ENCODE data around the gene ANKRD60. TPM values are rescaled to one million over a fixed set of nuclear protein-coding genes. Genes with fewer than 3 reads are reported as not detected.

Gene ANKRD60
- total and polyA plus RNA-seq, 2 donors (not counting 1 experiment from before 2014, with no cell fraction given): 0.27 TPM; not detected in 1

DNA sequence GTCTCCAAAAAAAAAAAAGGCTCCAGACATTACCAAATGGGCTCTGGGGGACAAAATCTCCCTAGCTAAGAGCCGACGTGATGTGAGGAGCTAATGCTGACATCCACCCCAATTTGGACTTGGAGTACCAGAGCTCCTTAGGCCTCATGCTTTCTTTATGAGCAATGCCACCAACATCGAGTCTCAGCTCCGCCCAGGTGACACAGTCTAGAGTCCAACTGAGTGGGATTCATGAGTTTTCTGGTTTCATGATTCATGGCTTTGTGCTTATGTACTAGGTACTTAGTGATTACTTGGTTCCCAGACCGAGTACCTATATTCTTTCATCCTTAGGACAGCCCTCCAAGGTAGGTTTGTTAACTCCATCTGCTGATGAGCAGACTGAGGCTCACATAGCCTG is 4.4 kb downstream of the ANKRD60 start:
- Histone ChIP-seq H2AFZ (ENCODE audit: insufficient read depth, low read depth, low read length, poor library complexity, severe bottlenecking) (no peak overlapping the region), H3K4me2 (replicated peaks; ENCODE audit: low read depth, low read length, poor library complexity, severe bottlenecking) (no peak overlapping the region), H3K4me1 (ENCODE audit: control insufficient read depth in 2 of 2, insufficient read depth in 2 of 2, low read length in 2 of 2) (peaks cover 11 to 18% of the 10 kb centered on the region in 2 donors), H3K9me3 (ENCODE audit: control extremely low read depth in 1 of 3, control insufficient read depth in 2 of 3, insufficient read depth in 1 of 3, low read length in 2 of 3) (peaks cover under 1 to 14% (median 2%) of the 10 kb centered on the region in 3 donors), H3K36me3 (replicated peaks in 1 of 2; ENCODE audit: control extremely low read depth in 1 of 2, control insufficient read depth in 1 of 2, extremely low read depth in 1 of 2, insufficient read depth in 2 of 2, low read length in 1 of 2) (no peaks in the 10 kb centered on the region), H3K27me3 (replicated peaks in 1 of 4; ENCODE audit: control extremely low read depth in 1 of 4, control insufficient read depth in 3 of 4, insufficient read depth in 4 of 4, low read length in 3 of 4) (peaks cover 0 to 75% (median 33%) of the 10 kb centered on the region in 4 experiments), H3K27ac (ENCODE audit: low read length in 2 of 2) (no peak overlapping the region), H4K20me1 (ENCODE audit: control insufficient read depth, insufficient read depth, low read length, poor library complexity, severe bottlenecking) (no peaks in the 10 kb centered on the region), H3K79me2 (ENCODE audit: control insufficient read depth, insufficient read depth, low read length) (no peaks in the 10 kb centered on the region), H3K4me3 (ENCODE audit: control extremely low read depth in 1 of 5, extremely low read depth in 1 of 5, insufficient read depth in 1 of 5, low read depth in 2 of 5, low read length in 4 of 5) (no peak overlapping the region), H3K9ac (ENCODE audit: low read length) (no peak overlapping the region)
- H3K27ac Mint-ChIP-seq: no peak overlapping the region
- intact Hi-C loops (cut with micrococcal nuclease): no loop called here
- DNase-seq: no peak
- ChIA-PET CTCF (interaction anchor here (0.8 kb wide), 1 partner anchor 13 kb away, joined by 3 read pairs; no protein-coding TSS in a partner anchor), POLR2A (no interaction called here)
- no peak for TF ChIP-seq EZH2 (IDR thresholded peaks at IDR 0.05; ENCODE audit: borderline replicate concordance, insufficient read depth, low read depth, low read length, poor library complexity, severe bottlenecking)
- no peak for TF ChIP-seq CTCF (IDR thresholded peaks at IDR 0.05)
- WGBS (ENCODE audit: insufficient coverage): 83% methylated on average over 2 of the region's 5 CpGs
- H3K4me3 Mint-ChIP-seq: no peak overlapping the region
- ATAC-seq (ENCODE audit: low read depth): no peak
- H3K9me3 Mint-ChIP-seq (ENCODE audit: insufficient read depth): peaks cover 2% of the 10 kb centered on the region
- H3K27me3 Mint-ChIP-seq: peaks cover 81% of the 10 kb centered on the region
- peaks cover 14% of the 10 kb centered on the region for H3K4me1 Mint-ChIP-seq

- peaks cover 83% of the 10 kb centered on the region for H3K27me3 Mint-ChIP-seq
These were observed 5.0 kb downstream of the ANKRD60 start for GRCh38 chr20:58223358-58223941.

More at GRCh38 chr20:58223358-58223941, 5.0 kb downstream of the ANKRD60 start:
- CTCF ChIA-PET: interaction anchor here (0.8 kb wide), 1 partner anchor 13 kb away, joined by 3 read pairs; no protein-coding TSS in a partner anchor
- Histone ChIP-seq H3K9ac (ENCODE audit: low read length) (no peak overlapping the region), H2AFZ (ENCODE audit: insufficient read depth, low read depth, low read length, poor library complexity, severe bottlenecking) (no peak overlapping the region), H3K4me3 (ENCODE audit: control extremely low read depth in 1 of 5, extremely low read depth in 1 of 5, insufficient read depth in 1 of 5, low read depth in 2 of 5, low read length in 4 of 5) (no peak overlapping the region), H3K27ac (ENCODE audit: low read length in 2 of 2) (no peak overlapping the region), H3K36me3 (replicated peaks in 1 of 2; ENCODE audit: control extremely low read depth in 1 of 2, control insufficient read depth in 1 of 2, extremely low read depth in 1 of 2, insufficient read depth in 2 of 2, low read length in 1 of 2) (no peaks in the 10 kb centered on the region), H3K27me3 (replicated peaks in 1 of 4; ENCODE audit: control extremely low read depth in 1 of 4, control insufficient read depth in 3 of 4, insufficient read depth in 4 of 4, low read length in 3 of 4) (peaks cover 0 to 74% (median 34%) of the 10 kb centered on the region in 4 experiments), H3K79me2 (ENCODE audit: control insufficient read depth, insufficient read depth, low read length) (no peaks in the 10 kb centered on the region), H3K4me1 (ENCODE audit: control insufficient read depth in 2 of 2, insufficient read depth in 2 of 2, low read length in 2 of 2) (peaks cover 6 to 12% of the 10 kb centered on the region in 2 donors), H3K4me2 (replicated peaks; ENCODE audit: low read depth, low read length, poor library complexity, severe bottlenecking) (no peak overlapping the region), H3K9me3 (ENCODE audit: control extremely low read depth in 1 of 3, control insufficient read depth in 2 of 3, insufficient read depth in 1 of 3, low read length in 2 of 3) (peaks cover 2 to 17% (median 4%) of the 10 kb centered on the region in 3 donors), H4K20me1 (ENCODE audit: control insufficient read depth, insufficient read depth, low read length, poor library complexity, severe bottlenecking) (no peaks in the 10 kb centered on the region)
- intact Hi-C loops (cut with micrococcal nuclease): no loop called here
- no peak for TF ChIP-seq CTCF (IDR thresholded peaks at IDR 0.05)
- 91% methylated on average over 4 of the region's 8 CpGs for WGBS (ENCODE audit: insufficient coverage)
- Mint-ChIP-seq H3K4me3 (no peak overlapping the region), H3K4me1 (peaks cover 9% of the 10 kb centered on the region), H3K9me3 (ENCODE audit: insufficient read depth) (peaks cover 4% of the 10 kb centered on the region), H3K27ac (no peak overlapping the region)
- POLR2A ChIA-PET: no interaction called here
- DNase-seq (no peak), ATAC-seq (ENCODE audit: low read depth) (no peak)

All from B cell (primary cell).